K562 (cell line): Measurements from ENCODE around the gene BBS5.

ENCODE experiments used
- ARID3A ChIP-seq: IDR thresholded peaks from 2 replicates; pipeline ENCODE4 v1.6.1; 2012; ENCODE audit warnings: low read depth, low read length, improper control_type of control experiment, borderline replicate concordance
- ARNT ChIP-seq, 2 experiments: fragments of 450-650 bp; IDR thresholded peaks; 2 replicates each; pipeline ENCODE4 v1.6.1; 2016; ENCODE audit warnings: mild to moderate bottlenecking in 1 of 2
- ATF3 ChIP-seq, 2 experiments: fragments of 450-650 bp in 1 of 2; sonication (generic) in 1 of 2; formaldehyde crosslinking in 1 of 2; IDR thresholded peaks in 1 of 2; conservative IDR thresholded peaks in 1 of 2; 2 replicates each; pipeline versions ENCODE4 v1.6.1 to v1.8.1; 2016 to 2023; ENCODE audit warnings: mild to moderate bottlenecking in 2 of 2, moderate library complexity in 2 of 2, inconsistent platforms in 1 of 2, missing genetic modification reagents in 1 of 2
- CEBPG ChIP-seq, 3 experiments: fragments of 200-800 bp in 1 of 3; sonication (Bioruptor generic) in 1 of 3; sonication (generic) in 1 of 3; formaldehyde crosslinking in 1 of 3; IDR thresholded peaks in 2 of 3; conservative IDR thresholded peaks in 1 of 3; 2 replicates each; pipeline versions ENCODE4 v1.6.1 to v1.8.0; 2016 to 2022; ENCODE audit warnings: missing compliant biosample characterization in 2 of 3, missing genetic modification characterization in 2 of 3, mild to moderate bottlenecking in 1 of 3, missing genetic modification reagents in 1 of 3
- CTCF ChIP-seq, 3 experiments: IDR thresholded peaks in 2 of 3; conservative IDR thresholded peaks in 1 of 3; 2 replicates each; pipeline ENCODE4 v1.5.1; 2011 to 2012; ENCODE audit warnings: low read length in 3 of 3, mild to moderate bottlenecking in 3 of 3, control low read depth in 2 of 3, improper control_type of control experiment in 1 of 3, inconsistent platforms in 1 of 3, low read depth in 1 of 3, mixed read lengths in 1 of 3, moderate library complexity in 1 of 3; ENCODE audit not compliant: insufficient read depth in 2 of 3
- EZH2 ChIP-seq: IDR thresholded peaks from 2 replicates; pipeline ENCODE4 v1.6.1; 2012; ENCODE audit warnings: low read depth, mild to moderate bottlenecking, inconsistent platforms, low read length, borderline replicate concordance
- HMBOX1 ChIP-seq: sonication (generic); IDR thresholded peaks from 2 replicates; pipeline ENCODE4 v1.6.1; 2016
- JUNB ChIP-seq: fragments of 450-650 bp; formaldehyde crosslinking; conservative IDR thresholded peaks from 2 replicates; pipeline ENCODE4 v1.4.0; 2020; ENCODE audit warnings: mild to moderate bottlenecking
- SIN3B ChIP-seq: fragments of 450-650 bp; IDR thresholded peaks from 2 replicates; pipeline ENCODE4 v1.6.1; 2017; ENCODE audit warnings: low read depth, mild to moderate bottlenecking, moderate library complexity
- SP1 ChIP-seq: sonication (generic); formaldehyde crosslinking; IDR thresholded peaks from 2 replicates; pipeline ENCODE4 v1.8.1; 2022; ENCODE audit warnings: mild to moderate bottlenecking, missing genetic modification reagents
- TAF1 ChIP-seq: IDR thresholded peaks from 2 replicates; pipeline ENCODE4 v1.6.1; 2011; ENCODE audit warnings: mild to moderate bottlenecking, low read length, moderate library complexity; ENCODE audit not compliant: insufficient read depth, control insufficient read depth, severe bottlenecking; ENCODE audit errors: extremely low read depth
- ZNF592 ChIP-seq: fragments of 450-650 bp; IDR thresholded peaks from 2 replicates; pipeline ENCODE4 v1.6.1; 2017; ENCODE audit warnings: antibody characterized with exemption, mild to moderate bottlenecking

GRCh38 chr2:169542433-169542832 is 63.1 kb downstream of the BBS5 start:
- TF ChIP-seq EZH2 (no peak), ARID3A (no peak), CEBPG (CRISPR knock-in tag; IDR thresholded peaks at IDR 0.05) (no peak), CEBPG (tag; conservative IDR thresholded peaks at IDR 0.05 in 1 of 2, IDR thresholded peaks at IDR 0.05 in 1 of 2) (no peak), ZNF592 (no peak), ARNT (IDR thresholded peaks at IDR 0.05) (no peak), JUNB (no peak), CTCF (IDR thresholded peaks at IDR 0.05 in 2 of 3, conservative IDR thresholded peaks at IDR 0.05 in 1 of 3; ENCODE audit: insufficient read depth in 2 of 3, low read depth in 1 of 3, low read length in 3 of 3) (no peak), ATF3 (IDR thresholded peaks at IDR 0.05) (no peak), ATF3 (CRISPR knock-in tag; conservative IDR thresholded peaks at IDR 0.05) (no peak), SIN3B (no peak), SP1 (no peak), TAF1 (no peak), HMBOX1 (no peak)
